ENCODE data around the gene SKAP1.
"Not testable (repeated sequence)": the region's sequence is repeated elsewhere in the genome, so short reads cannot be mapped to it uniquely, and the experiment has no call there.

Gene SKAP1

GRCh38 chr17:48314716-48315115 lies 115.3 kb downstream of the SKAP1 start:
- no peak for DNase-seq

- no peak for DNase-seq
Measured at GRCh38 chr17:48313096-48313755, 116.8 kb downstream of the SKAP1 start.

- DNase-seq = no peak
Measured at GRCh38 chr17:48311324-48311723, 118.7 kb downstream of the SKAP1 start.

- no peak for DNase-seq
Measured at GRCh38 chr17:48310748-48311213, 119.2 kb downstream of the SKAP1 start.

GRCh38 chr17:48308581-48308980 lies 121.4 kb downstream of the SKAP1 start:
- DNase-seq = peak; percentile 14 to 68 (median 38)

GRCh38 chr17:48307814-48308411 lies 122.1 kb downstream of the SKAP1 start:
- peak; percentile 68 to 72 (median 72) for DNase-seq

GRCh38 chr17:48307255-48307654 lies 122.8 kb downstream of the SKAP1 start:
- DNase-seq = no peak

- no peak for DNase-seq
Measured at GRCh38 chr17:48301002-48301401, 129.0 kb downstream of the SKAP1 start.

GRCh38 chr17:48299760-48300159 lies 130.3 kb downstream of the SKAP1 start:
- DNase-seq = no peak

GRCh38 chr17:48297825-48298224 lies 132.2 kb downstream of the SKAP1 start:
- DNase-seq = no peak

- no peak for DNase-seq
Measured at GRCh38 chr17:48296453-48296852, 133.6 kb downstream of the SKAP1 start.

- DNase-seq = peak; percentile 61 to 84 (median 82)
Measured at GRCh38 chr17:48295362-48296288, 134.4 kb downstream of the SKAP1 start.

- DNase-seq = peak; percentile 10 to 31 (median 26)
Measured at GRCh38 chr17:48294806-48295361, 135.1 kb downstream of the SKAP1 start.

GRCh38 chr17:48294020-48294805 lies 135.8 kb downstream of the SKAP1 start:
- no peak for DNase-seq

- DNase-seq = no peak
Measured at GRCh38 chr17:48293319-48294019, 136.5 kb downstream of the SKAP1 start.

GRCh38 chr17:48290378-48290777 lies 139.6 kb downstream of the SKAP1 start:
- no peak for DNase-seq

- DNase-seq = not testable (repeated sequence)
Measured at GRCh38 chr17:48286917-48287316, 143.1 kb downstream of the SKAP1 start.

GRCh38 chr17:48285614-48286013 lies 144.4 kb downstream of the SKAP1 start:
- no peak for DNase-seq

- no peak for DNase-seq
Measured at GRCh38 chr17:48283907-48284306, 146.1 kb downstream of the SKAP1 start.

- DNase-seq = no peak
Measured at GRCh38 chr17:48283411-48283810, 146.6 kb downstream of the SKAP1 start.

GRCh38 chr17:48282303-48282702 lies 147.7 kb downstream of the SKAP1 start:
- no peak for DNase-seq

Measured in suppressor macrophage treated with lipopolysaccharide for 1 hour (primary cell).